Stimulated activated CD8-positive, alpha-beta memory T cell treated with anti-CD3 and anti-CD28 coated beads, Interleukin-2, amount 100 ng/mL, for 1 hour (primary cell): ENCODE data around the gene USP17L22.
"Not testable (repeated sequence)": the region's sequence is repeated elsewhere in the genome, so short reads cannot be mapped to it uniquely, and the experiment has no call there.

Source experiments
- DNase-seq, 2 donors: peaks; one replicate each; pipeline ENCODE4 v3.0.0-alpha.2; 2020; ENCODE audit warnings: low read depth in 2 of 2

Gene USP17L22, protein sequence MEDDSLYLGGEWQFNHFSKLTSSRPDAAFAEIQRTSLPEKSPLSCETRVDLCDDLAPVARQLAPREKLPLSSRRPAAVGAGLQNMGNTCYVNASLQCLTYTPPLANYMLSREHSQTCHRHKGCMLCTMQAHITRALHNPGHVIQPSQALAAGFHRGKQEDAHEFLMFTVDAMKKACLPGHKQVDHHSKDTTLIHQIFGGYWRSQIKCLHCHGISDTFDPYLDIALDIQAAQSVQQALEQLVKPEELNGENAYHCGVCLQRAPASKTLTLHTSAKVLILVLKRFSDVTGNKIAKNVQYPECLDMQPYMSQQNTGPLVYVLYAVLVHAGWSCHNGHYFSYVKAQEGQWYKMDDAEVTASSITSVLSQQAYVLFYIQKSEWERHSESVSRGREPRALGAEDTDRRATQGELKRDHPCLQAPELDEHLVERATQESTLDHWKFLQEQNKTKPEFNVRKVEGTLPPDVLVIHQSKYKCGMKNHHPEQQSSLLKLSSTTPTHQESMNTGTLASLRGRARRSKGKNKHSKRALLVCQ

DNA sequence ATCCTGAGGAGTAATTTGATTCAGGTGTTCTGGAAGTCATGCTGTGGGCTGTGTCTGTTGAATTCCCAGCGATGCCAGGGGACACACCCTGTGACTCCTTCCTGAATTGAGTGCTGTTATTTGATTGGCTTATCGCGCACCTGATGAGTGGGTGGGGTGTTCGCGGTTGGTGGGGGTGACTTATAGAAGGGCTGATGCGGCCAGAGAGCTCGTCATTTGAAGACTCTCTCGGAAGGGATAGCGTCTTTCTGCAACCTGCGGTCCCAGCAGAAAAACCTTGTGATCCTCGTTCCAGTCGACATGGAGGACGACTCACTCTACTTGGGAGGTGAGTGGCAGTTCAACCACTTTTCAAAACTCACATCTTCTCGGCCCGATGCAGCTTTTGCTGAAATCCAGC lies at the start of gene USP17L22:
TSS of gene USP17L22 (plus strand) at position 301 of the 400 bp plus-strand sequence. CDS start at position 301, 0 bp downstream.
- DNase-seq, result not testable (repeated sequence)

DNA sequence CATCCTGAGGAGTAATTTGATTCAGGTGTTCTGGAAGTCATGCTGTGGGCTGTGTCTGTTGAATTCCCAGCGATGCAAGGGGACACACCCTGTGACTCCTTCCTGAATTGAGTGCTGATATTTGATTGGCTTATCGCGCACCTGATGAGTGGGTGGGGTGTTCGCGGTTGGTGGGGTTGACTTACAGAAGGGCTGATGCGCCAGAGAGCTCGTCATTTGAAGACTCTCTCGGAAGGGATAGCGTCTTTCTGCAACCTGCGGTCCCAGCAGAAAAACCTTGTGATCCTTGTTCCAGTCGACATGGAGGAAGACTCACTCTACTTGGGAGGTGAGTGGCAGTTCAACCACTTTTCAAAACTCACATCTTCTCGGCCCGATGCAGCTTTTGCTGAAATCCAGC lies 47.6 kb upstream of the USP17L22 start, which contains the start of gene USP17L12:
TSS of gene USP17L12 (plus strand) at position 301 of the 400 bp plus-strand sequence. CDS start at position 301, 0 bp downstream.
- DNase-seq, result not testable (repeated sequence)

DNA sequence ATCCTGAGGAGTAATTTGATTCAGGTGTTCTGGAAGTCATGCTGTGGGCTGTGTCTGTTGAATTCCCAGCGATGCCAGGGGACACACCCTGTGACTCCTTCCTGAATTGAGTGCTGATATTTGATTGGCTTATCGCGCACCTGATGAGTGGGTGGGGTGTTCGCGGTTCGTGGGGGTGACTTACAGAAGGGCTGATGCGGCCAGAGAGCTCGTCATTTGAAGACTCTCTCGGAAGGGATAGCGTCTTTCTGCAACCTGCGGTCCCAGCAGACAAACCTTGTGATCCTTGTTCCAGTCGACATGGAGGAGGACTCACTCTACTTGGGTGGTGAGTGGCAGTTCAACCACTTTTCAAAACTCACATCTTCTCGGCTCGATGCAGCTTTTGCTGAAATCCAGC lies 42.8 kb upstream of the USP17L22 start, which contains the start of gene USP17L13:
TSS of gene USP17L13 (plus strand) at position 301 of the 400 bp plus-strand sequence. CDS start at position 301, 0 bp downstream.
- DNase-seq, result not testable (repeated sequence)

DNA sequence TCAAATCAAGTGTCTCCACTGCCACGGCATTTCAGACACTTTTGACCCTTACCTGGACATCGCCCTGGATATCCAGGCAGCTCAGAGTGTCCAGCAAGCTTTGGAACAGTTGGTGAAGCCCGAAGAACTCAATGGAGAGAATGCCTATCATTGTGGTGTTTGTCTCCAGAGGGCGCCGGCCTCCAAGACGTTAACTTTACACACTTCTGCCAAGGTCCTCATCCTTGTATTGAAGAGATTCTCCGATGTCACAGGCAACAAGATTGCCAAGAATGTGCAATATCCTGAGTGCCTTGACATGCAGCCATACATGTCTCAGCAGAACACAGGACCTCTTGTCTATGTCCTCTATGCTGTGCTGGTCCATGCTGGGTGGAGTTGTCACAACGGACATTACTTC lies 37.2 kb upstream of the USP17L22 start:
- DNase-seq, result not testable (repeated sequence)

DNA sequence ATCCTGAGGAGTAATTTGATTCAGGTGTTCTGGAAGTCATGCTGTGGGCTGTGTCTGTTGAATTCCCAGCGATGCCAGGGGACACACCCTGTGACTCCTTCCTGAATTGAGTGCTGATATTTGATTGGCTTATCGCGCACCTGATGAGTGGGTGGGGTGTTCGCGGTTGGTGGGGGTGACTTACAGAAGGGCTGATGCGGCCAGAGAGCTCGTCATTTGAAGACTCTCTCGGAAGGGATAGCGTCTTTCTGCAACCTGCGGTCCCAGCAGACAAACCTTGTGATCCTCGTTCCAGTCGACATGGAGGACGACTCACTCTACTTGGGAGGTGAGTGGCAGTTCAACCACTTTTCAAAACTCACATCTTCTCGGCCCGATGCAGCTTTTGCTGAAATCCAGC lies 33.3 kb upstream of the USP17L22 start, which contains the start of gene USP17L15:
TSS of gene USP17L15 (plus strand) at position 301 of the 400 bp plus-strand sequence. CDS start at position 301, 0 bp downstream.
- DNase-seq, result not testable (repeated sequence)

DNA sequence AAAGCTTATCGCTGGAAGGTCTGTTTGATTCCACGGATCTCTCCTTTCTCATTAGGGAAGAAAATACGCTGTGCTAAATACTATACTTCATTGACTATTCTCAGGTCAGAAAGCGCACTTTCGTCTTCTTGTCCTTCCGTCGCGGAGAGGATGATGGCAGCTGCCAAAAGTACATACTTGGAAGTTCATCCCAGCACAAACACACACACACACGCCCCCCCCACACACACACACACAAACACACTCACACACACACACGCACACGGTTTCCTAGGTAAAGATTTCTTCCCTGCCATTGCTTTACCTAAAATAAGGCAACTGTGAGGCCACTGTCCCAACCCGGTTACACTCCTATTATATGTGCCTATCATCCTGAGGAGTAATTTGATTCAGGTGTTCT lies 29.0 kb upstream of the USP17L22 start:
- DNase-seq, result not testable (repeated sequence)

DNA sequence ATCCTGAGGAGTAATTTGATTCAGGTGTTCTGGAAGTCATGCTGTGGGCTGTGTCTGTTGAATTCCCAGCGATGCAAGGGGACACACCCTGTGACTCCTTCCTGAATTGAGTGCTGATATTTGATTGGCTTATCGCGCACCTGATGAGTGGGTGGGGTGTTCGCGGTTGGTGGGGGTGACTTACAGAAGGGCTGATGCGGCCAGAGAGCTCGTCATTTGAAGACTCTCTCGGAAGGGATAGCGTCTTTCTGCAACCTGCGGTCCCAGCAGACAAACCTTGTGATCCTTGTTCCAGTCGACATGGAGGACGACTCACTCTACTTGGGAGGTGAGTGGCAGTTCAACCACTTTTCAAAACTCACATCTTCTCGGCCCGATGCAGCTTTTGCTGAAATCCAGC lies 23.8 kb upstream of the USP17L22 start, which contains the start of gene USP17L17:
TSS of gene USP17L17 (plus strand) at position 301 of the 400 bp plus-strand sequence. CDS start at position 301, 0 bp downstream.
- DNase-seq, result not testable (repeated sequence)

DNA sequence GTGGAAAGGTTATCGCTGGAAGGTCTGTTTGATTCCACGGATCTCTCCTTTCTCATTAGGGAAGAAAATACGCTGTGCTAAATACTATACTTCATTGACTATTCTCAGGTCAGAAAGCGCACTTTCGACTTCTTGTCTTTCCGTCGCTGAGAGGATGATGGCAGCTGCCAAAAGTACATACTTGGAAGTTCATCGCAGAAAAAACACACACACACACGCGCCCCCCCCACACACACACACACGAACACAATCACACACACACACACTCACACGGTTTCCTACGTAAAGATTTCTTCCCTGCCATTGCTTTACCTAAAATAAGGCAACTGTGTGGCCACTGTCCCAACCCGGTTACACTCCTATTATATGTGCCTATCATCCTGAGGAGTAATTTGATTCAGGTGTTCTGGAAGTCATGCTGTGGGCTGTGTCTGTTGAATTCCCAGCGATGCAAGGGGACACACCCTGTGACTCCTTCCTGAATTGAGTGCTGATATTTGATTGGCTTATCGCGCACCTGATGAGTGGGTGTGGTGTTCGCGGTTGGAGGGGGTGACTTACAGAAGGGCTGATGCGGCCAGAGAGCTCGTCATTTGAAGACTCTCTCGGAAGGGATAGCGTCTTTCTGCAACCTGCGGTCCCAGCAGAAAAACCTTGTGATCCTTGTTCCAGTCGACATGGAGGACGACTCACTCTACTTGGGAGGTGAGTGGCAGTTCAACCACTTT lies 19.3 kb upstream of the USP17L22 start, which contains the start of gene USP17L18:
TSS of gene USP17L18 (plus strand) at position 678 of the 728 bp plus-strand sequence. CDS start at position 678, 0 bp downstream.
- not testable (repeated sequence) for DNase-seq

DNA sequence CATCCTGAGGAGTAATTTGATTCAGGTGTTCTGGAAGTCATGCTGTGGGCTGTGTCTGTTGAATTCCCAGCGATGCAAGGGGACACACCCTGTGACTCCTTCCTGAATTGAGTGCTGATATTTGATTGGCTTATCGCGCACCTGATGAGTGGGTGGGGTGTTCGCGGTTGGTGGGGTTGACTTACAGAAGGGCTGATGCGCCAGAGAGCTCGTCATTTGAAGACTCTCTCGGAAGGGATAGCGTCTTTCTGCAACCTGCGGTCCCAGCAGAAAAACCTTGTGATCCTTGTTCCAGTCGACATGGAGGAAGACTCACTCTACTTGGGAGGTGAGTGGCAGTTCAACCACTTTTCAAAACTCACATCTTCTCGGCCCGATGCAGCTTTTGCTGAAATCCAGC lies 14.3 kb upstream of the USP17L22 start, which contains the start of gene USP17L19:
TSS of gene USP17L19 (plus strand) at position 301 of the 400 bp plus-strand sequence. CDS start at position 301, 0 bp downstream.
- DNase-seq, result not testable (repeated sequence)

DNA sequence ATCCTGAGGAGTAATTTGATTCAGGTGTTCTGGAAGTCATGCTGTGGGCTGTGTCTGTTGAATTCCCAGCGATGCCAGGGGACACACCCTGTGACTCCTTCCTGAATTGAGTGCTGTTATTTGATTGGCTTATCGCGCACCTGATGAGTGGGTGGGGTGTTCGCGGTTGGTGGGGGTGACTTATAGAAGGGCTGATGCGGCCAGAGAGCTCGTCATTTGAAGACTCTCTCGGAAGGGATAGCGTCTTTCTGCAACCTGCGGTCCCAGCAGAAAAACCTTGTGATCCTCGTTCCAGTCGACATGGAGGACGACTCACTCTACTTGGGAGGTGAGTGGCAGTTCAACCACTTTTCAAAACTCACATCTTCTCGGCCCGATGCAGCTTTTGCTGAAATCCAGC lies 9.6 kb upstream of the USP17L22 start, which contains the start of gene USP17L20:
TSS of gene USP17L20 (plus strand) at position 301 of the 400 bp plus-strand sequence. CDS start at position 301, 0 bp downstream.
- not testable (repeated sequence) for DNase-seq

DNA sequence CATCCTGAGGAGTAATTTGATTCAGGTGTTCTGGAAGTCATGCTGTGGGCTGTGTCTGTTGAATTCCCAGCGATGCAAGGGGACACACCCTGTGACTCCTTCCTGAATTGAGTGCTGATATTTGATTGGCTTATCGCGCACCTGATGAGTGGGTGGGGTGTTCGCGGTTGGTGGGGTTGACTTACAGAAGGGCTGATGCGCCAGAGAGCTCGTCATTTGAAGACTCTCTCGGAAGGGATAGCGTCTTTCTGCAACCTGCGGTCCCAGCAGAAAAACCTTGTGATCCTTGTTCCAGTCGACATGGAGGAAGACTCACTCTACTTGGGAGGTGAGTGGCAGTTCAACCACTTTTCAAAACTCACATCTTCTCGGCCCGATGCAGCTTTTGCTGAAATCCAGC lies 4.8 kb upstream of the USP17L22 start, which contains the start of gene USP17L21:
TSS of gene USP17L21 (plus strand) at position 301 of the 400 bp plus-strand sequence. CDS start at position 301, 0 bp downstream.
- not testable (repeated sequence) for DNase-seq

DNA sequence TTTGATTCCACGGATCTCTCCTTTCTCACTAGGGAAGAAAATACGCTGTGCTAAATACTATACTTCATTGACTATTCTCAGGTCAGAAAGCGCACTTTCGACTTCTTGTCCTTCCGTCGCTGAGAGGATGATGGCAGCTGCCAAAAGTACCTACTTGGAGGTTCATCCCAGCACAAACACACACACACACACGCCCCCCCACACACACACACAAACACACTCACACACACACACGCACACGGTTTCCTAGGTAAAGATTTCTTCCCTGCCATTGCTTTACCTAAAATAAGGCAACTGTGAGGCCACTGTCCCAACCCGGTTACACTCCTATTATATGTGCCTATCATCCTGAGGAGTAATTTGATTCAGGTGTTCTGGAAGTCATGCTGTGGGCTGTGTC lies 4.3 kb downstream of the USP17L22 start:
- not testable (repeated sequence) for DNase-seq
